ENCODE results near the gene NINJ1.
A peak's percentile ranks its signal among the peaks of the same experiment; 100 is the strongest.

Gene NINJ1

GRCh38 chr9:93138171-93138764 is 4.2 kb upstream of the NINJ1 start:
- Histone ChIP-seq H3K27ac (no peak overlapping the region), H3K27me3 (ENCODE audit: insufficient read depth, low read depth, severe bottlenecking) (no peaks in the 10 kb centered on the region), H3K4me3 (ENCODE audit: low read depth, low read length) (no peak overlapping the region), H3K9me3 (ENCODE audit: severe bottlenecking) (peaks cover 3% of the 10 kb centered on the region), H3K36me3 (no peaks in the 10 kb centered on the region)
- no peak for DNase-seq
- TF ChIP-seq, protein P1, sequence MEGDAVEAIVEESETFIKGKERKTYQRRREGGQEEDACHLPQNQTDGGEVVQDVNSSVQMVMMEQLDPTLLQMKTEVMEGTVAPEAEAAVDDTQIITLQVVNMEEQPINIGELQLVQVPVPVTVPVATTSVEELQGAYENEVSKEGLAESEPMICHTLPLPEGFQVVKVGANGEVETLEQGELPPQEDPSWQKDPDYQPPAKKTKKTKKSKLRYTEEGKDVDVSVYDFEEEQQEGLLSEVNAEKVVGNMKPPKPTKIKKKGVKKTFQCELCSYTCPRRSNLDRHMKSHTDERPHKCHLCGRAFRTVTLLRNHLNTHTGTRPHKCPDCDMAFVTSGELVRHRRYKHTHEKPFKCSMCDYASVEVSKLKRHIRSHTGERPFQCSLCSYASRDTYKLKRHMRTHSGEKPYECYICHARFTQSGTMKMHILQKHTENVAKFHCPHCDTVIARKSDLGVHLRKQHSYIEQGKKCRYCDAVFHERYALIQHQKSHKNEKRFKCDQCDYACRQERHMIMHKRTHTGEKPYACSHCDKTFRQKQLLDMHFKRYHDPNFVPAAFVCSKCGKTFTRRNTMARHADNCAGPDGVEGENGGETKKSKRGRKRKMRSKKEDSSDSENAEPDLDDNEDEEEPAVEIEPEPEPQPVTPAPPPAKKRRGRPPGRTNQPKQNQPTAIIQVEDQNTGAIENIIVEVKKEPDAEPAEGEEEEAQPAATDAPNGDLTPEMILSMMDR (IDR thresholded peaks at IDR 0.05; ENCODE audit: low read depth, low read length) = no peak

DNA sequence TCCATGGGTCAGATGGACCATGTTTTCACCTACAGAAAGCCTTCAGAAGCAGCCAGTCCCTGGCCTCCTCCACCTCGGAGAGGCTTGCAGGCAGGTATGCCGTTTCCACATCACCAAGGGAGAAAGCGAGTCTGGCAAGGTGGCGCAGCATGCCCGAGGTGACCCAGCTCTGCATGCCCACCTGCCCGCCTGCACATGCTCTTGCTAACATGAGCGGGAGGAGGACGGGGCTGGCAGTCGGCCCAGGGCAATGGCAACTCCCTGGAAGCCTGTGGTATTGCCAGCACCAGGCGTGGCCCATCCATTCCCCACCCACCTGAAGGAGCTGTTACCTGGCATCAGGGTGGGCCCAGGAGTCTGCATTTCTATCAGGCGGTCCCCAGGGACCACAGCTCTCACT is 3.3 kb upstream of the NINJ1 start:
- Histone ChIP-seq H3K27me3 (ENCODE audit: insufficient read depth, low read depth, severe bottlenecking) (no peaks in the 10 kb centered on the region), H3K9me3 (ENCODE audit: severe bottlenecking) (peaks cover 3% of the 10 kb centered on the region), H3K4me3 (ENCODE audit: low read depth, low read length) (no peak overlapping the region), H3K27ac (no peak overlapping the region), H3K36me3 (no peaks in the 10 kb centered on the region)
- TF ChIP-seq, protein P1 (IDR thresholded peaks at IDR 0.05; ENCODE audit: low read depth, low read length) = no peak
- no peak for DNase-seq

DNA sequence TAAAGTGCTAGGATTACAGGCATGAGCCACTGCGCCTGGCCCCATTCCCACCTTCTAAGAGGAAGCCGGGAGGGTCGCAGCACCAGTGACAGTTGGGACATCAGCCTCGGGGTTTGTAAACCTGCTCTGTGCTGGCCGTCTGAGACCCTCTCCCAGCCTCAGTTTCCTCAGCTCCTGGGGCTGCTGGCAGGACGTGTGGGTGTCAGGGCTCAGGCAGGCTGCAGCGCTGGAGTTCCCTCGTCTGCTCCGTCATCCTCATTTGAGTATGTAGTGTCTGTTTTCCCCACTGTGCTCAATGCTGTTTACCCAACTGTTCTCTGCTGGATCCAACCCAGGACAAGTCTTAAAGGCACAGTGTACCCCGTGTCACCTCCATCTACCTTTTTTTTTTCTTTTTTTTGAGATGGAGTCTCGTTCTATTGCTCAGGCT is 2.0 kb upstream of the NINJ1 start:
- H3K4me3 ChIP-seq (ENCODE audit: low read depth, low read length) = no peak overlapping the region
- TF ChIP-seq, protein P1 (IDR thresholded peaks at IDR 0.05; ENCODE audit: low read depth, low read length) = no peak
- H3K9me3 ChIP-seq (ENCODE audit: severe bottlenecking) = peaks cover 3% of the 10 kb centered on the region
- H3K27ac ChIP-seq = no peak overlapping the region
- H3K36me3 ChIP-seq = no peaks in the 10 kb centered on the region
- H3K27me3 ChIP-seq (ENCODE audit: insufficient read depth, low read depth, severe bottlenecking) = no peaks in the 10 kb centered on the region
- DNase-seq = no peak

- no peak overlapping the region for H3K27ac ChIP-seq
Measured at GRCh38 chr9:93134740-93135444, 841 bp upstream of the NINJ1 start.

DNA sequence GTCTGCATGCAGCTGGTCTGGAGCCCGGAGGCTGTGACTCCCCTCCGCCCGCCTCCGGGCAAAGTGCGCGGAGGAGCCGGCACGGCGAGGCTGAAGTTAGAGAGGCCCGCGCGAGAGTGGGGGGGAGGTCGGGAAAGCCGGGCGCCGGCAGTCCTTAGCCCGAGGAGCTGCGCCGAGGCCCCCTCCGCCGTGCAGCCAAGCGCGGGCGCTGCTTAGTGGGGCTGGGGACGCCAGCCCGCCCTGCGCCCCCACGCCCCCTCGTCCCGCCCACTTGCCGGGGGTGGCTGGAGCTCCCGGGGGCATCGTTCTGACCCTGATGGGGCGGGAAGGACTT is 403 bp downstream of the NINJ1 start:
- H3K4me3 ChIP-seq (ENCODE audit: low read depth, low read length) = peak overlapping the region; percentile 81
- DNase-seq = peak; percentile 59
- no peaks in the 10 kb centered on the region for H3K36me3 ChIP-seq
- H3K27ac ChIP-seq = peak overlapping the region; percentile 78
- no peaks in the 10 kb centered on the region for H3K27me3 ChIP-seq (ENCODE audit: insufficient read depth, low read depth, severe bottlenecking)
- H3K9me3 ChIP-seq (ENCODE audit: severe bottlenecking) = peaks cover 3% of the 10 kb centered on the region
- TF ChIP-seq, protein P1 (IDR thresholded peaks at IDR 0.05; ENCODE audit: low read depth, low read length) = no peak

More at GRCh38 chr9:93134740-93135444, 841 bp upstream of the NINJ1 start:
- Histone ChIP-seq H3K27me3 (ENCODE audit: insufficient read depth, low read depth, severe bottlenecking) (no peaks in the 10 kb centered on the region), H3K4me3 (ENCODE audit: low read depth, low read length) (peak overlapping the region; percentile 81), H3K36me3 (no peaks in the 10 kb centered on the region), H3K9me3 (ENCODE audit: severe bottlenecking) (peaks cover 3% of the 10 kb centered on the region)
- no peak for DNase-seq
- TF ChIP-seq, protein P1 (IDR thresholded peaks at IDR 0.05; ENCODE audit: low read depth, low read length) = no peak
